Measurements from ENCODE around the gene OR7A5.

Gene OR7A5

DNA sequence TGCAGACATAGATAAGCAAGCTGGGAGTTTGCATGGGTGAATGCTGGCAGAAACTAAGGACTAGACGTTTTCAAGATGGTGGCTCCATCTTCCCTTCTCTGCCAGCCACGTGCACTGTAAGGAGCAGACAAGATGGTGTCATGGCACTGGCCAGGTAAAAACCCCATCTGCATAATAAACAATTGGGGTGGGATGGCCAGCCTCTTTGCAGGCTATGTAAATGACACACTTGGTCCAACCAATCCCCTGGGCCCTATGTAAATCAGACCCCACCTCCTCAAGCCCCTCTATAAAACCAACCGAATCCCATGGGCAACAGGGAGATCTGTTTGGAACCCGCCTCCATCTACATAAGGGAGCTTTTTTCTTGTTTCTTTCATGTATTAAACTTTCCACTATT, 2.4 kb upstream of the OR7A5 start:
- no peak for DNase-seq (ENCODE audit: extremely low read depth, low read depth)
- TF ChIP-seq, protein P1, sequence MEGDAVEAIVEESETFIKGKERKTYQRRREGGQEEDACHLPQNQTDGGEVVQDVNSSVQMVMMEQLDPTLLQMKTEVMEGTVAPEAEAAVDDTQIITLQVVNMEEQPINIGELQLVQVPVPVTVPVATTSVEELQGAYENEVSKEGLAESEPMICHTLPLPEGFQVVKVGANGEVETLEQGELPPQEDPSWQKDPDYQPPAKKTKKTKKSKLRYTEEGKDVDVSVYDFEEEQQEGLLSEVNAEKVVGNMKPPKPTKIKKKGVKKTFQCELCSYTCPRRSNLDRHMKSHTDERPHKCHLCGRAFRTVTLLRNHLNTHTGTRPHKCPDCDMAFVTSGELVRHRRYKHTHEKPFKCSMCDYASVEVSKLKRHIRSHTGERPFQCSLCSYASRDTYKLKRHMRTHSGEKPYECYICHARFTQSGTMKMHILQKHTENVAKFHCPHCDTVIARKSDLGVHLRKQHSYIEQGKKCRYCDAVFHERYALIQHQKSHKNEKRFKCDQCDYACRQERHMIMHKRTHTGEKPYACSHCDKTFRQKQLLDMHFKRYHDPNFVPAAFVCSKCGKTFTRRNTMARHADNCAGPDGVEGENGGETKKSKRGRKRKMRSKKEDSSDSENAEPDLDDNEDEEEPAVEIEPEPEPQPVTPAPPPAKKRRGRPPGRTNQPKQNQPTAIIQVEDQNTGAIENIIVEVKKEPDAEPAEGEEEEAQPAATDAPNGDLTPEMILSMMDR (IDR thresholded peaks at IDR 0.05; ENCODE audit: low read depth, low read length), result no peak

DNA sequence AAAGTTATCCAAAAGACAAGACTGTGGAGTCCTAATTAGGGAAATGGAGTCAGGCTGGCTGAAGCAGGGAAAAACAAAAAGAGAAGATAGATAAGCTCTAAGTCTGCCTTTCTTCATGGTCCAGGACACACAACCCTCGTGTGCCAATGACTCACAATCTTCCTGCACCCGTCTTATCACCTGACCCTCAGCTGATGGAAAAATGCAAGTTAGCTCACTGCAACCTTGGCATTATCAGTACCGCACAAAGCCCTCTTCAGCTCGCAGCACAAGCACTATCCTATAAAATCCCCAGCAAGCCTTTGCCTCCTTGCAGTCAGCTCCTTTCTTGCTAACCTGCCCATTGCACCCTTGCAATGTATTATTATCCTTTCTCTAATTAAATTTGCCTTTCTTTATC, 4.3 kb downstream of the OR7A5 start:
- DNase-seq (ENCODE audit: extremely low read depth, low read depth), result no peak
- TF ChIP-seq, protein P1 (IDR thresholded peaks at IDR 0.05; ENCODE audit: low read depth, low read length), result no peak

DNA sequence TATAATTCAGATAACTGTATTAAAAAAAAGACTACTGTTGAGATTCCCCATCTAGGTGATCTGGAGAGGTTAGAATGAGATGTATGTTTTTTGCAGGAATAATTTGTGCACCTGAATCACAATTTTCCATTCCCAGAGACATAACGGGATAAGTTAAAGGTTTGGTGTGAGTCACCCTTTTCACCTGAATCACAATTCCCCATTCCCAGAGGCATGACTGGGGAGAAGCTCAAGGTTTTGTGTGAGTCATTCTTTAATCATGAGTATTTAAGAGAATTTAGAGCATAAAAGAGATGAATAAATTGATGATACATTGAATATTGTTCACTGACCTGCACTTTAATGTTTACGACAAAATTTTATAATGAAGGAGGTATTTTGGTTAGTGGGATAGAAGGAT, 9.0 kb downstream of the OR7A5 start:
- TF ChIP-seq, protein P1 (IDR thresholded peaks at IDR 0.05; ENCODE audit: low read depth, low read length), result no peak

GRCh38 chr19:14821937-14822336, 13.0 kb downstream of the OR7A5 start:
- TF ChIP-seq, protein P1 (IDR thresholded peaks at IDR 0.05; ENCODE audit: low read depth, low read length), result no peak
- DNase-seq (ENCODE audit: extremely low read depth, low read depth), result no peak

More for the DNA sequence above, 9.0 kb downstream of the OR7A5 start:
- DNase-seq (ENCODE audit: extremely low read depth, low read depth), result no peak

DNA sequence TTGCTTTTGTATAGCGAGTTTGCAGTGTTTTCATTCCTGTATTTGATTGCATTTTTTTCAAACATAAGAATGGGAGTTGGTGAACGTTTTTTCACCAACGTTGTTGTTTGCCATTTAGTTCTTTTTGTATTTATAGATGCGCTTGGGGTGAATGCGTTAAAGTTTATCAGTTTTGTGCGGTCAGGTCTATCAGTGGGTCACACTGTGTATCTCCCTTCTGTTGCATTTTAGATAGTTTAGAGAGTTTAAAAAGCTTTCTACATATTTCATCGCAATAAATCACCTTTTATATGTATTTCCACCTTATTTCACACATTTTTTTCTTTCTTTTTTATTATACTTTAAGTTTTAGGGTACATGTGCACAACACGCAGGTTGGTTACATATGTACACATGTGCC, 16.4 kb downstream of the OR7A5 start:
- no peak for DNase-seq (ENCODE audit: extremely low read depth, low read depth)
- TF ChIP-seq, protein P1 (IDR thresholded peaks at IDR 0.05; ENCODE audit: low read depth, low read length), result no peak

DNA sequence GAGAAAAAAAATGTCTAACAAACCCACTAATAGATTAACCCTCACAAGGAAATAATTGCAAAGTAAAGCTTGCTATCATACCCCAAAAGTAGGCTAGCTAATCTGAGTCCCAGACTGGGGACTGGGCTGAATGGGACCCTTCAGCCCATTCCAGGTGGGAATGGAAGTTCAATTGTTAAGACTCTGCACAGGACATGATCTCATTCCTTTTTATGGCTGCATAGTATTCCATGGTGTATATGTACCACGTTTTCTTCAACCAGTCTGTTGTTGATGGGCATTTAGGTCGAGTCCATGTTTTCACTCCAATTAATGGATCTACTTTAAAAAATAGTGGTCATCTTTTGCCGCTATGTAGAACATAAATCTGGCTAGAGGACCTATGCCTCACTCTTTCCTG, 17.9 kb downstream of the OR7A5 start:
- TF ChIP-seq, protein P1 (IDR thresholded peaks at IDR 0.05; ENCODE audit: low read depth, low read length), result no peak
- no peak for DNase-seq (ENCODE audit: extremely low read depth, low read depth)

GRCh38 chr19:14814982-14815652, 19.9 kb downstream of the OR7A5 start:
- TF ChIP-seq, protein P1 (IDR thresholded peaks at IDR 0.05; ENCODE audit: low read depth, low read length), result no peak
- no peak for DNase-seq (ENCODE audit: extremely low read depth, low read depth)

Data from AG09319 (cell line).